Measurements from ENCODE around the gene C15orf39. TPM values are rescaled to one million over a fixed set of nuclear protein-coding genes. Genes with fewer than 3 reads are reported as not detected.

The C15orf39 gene
- total RNA-seq, 1 experiment from 2014 or later: 13.3 TPM

- no peak for DNase-seq (ENCODE audit: unreplicated experiment)
- POLR2A ChIA-PET: no interaction called here
- H3K4me1 Mint-ChIP-seq (ENCODE audit: insufficient read depth, unreplicated experiment): no peaks in the 10 kb centered on the region
- no TSS peak for BruUV-seq (replicated peaks)
- no peaks in the 10 kb centered on the region for H3K27me3 Mint-ChIP-seq (ENCODE audit: insufficient read depth, unreplicated experiment)
- H3K36me3 Mint-ChIP-seq (ENCODE audit: insufficient read depth, unreplicated experiment): no peaks in the 10 kb centered on the region
- intact Hi-C loops (cut with micrococcal nuclease): no loop called here
- H3K9me3 Mint-ChIP-seq (ENCODE audit: unreplicated experiment): no peaks in the 10 kb centered on the region
- no peak overlapping the region for H3K4me3 Mint-ChIP-seq (ENCODE audit: unreplicated experiment)
- no peak overlapping the region for H3K27ac Mint-ChIP-seq (ENCODE audit: low read depth, unreplicated experiment)
- CTCF ChIA-PET: no interaction called here
- TF ChIP-seq CTCF (IDR thresholded peaks at IDR 0.05; ENCODE audit: unreplicated experiment): no peak
Measured at GRCh38 chr15:75188499-75188898, 13.2 kb upstream of the C15orf39 start.

GRCh38 chr15:75191235-75191634 lies 10.4 kb upstream of the C15orf39 start:
- H3K4me3 Mint-ChIP-seq (ENCODE audit: unreplicated experiment): no peak overlapping the region
- POLR2A ChIA-PET: interaction anchor here (2.5 kb wide), 1 partner anchor 9 kb away, joined by 8 read pairs; the partner anchor contains the start of gene C15orf39
- no TSS peak for BruUV-seq (replicated peaks)
- CTCF ChIA-PET: interaction anchor here (0.6 kb wide), 1 partner anchor 139 kb away, joined by 5 read pairs; no protein-coding TSS in a partner anchor
- intact Hi-C loops (cut with micrococcal nuclease): no loop called here
- no peak for DNase-seq (ENCODE audit: unreplicated experiment)
- H3K27me3 Mint-ChIP-seq (ENCODE audit: insufficient read depth, unreplicated experiment): no peaks in the 10 kb centered on the region
- no peaks in the 10 kb centered on the region for H3K36me3 Mint-ChIP-seq (ENCODE audit: insufficient read depth, unreplicated experiment)
- no peaks in the 10 kb centered on the region for H3K9me3 Mint-ChIP-seq (ENCODE audit: unreplicated experiment)
- H3K4me1 Mint-ChIP-seq (ENCODE audit: insufficient read depth, unreplicated experiment): no peaks in the 10 kb centered on the region
- H3K27ac Mint-ChIP-seq (ENCODE audit: low read depth, unreplicated experiment): no peak overlapping the region
- TF ChIP-seq CTCF (IDR thresholded peaks at IDR 0.05; ENCODE audit: unreplicated experiment): no peak

- H3K27me3 Mint-ChIP-seq (ENCODE audit: insufficient read depth, unreplicated experiment): no peaks in the 10 kb centered on the region
- no peaks in the 10 kb centered on the region for H3K4me1 Mint-ChIP-seq (ENCODE audit: insufficient read depth, unreplicated experiment)
- ChIA-PET CTCF (interaction anchor here (0.6 to 0.9 kb wide), 2 partner anchors 15 to 29 kb away, joined by 3 to 4 read pairs; no protein-coding TSS in a partner anchor), POLR2A (interaction anchor here (2.5 kb wide), 1 partner anchor 8 kb away, joined by 8 read pairs; the partner anchor contains the start of gene C15orf39)
- no peaks in the 10 kb centered on the region for H3K36me3 Mint-ChIP-seq (ENCODE audit: insufficient read depth, unreplicated experiment)
- H3K9me3 Mint-ChIP-seq (ENCODE audit: unreplicated experiment): no peaks in the 10 kb centered on the region
- no TSS peak for BruUV-seq (replicated peaks)
- no peak for DNase-seq (ENCODE audit: unreplicated experiment)
- no peak overlapping the region for H3K27ac Mint-ChIP-seq (ENCODE audit: low read depth, unreplicated experiment)
- TF ChIP-seq CTCF (IDR thresholded peaks at IDR 0.05; ENCODE audit: unreplicated experiment): no peak
- no peak overlapping the region for H3K4me3 Mint-ChIP-seq (ENCODE audit: unreplicated experiment)
- intact Hi-C loops (cut with micrococcal nuclease): no loop called here
Measured at GRCh38 chr15:75192307-75192706, 9.4 kb upstream of the C15orf39 start.

- TF ChIP-seq CTCF (IDR thresholded peaks at IDR 0.05; ENCODE audit: unreplicated experiment): no peak
- intact Hi-C loops (cut with micrococcal nuclease): no loop called here
- no peaks in the 10 kb centered on the region for H3K9me3 Mint-ChIP-seq (ENCODE audit: unreplicated experiment)
- ChIA-PET POLR2A (interaction anchor here (0.6 kb wide), 1 partner anchor 252 kb away, joined by 3 read pairs; no protein-coding TSS in a partner anchor), CTCF (no interaction called here)
- no peak for DNase-seq (ENCODE audit: unreplicated experiment)
- H3K27ac Mint-ChIP-seq (ENCODE audit: low read depth, unreplicated experiment): no peak overlapping the region
- no TSS peak for BruUV-seq (replicated peaks)
- no peak overlapping the region for H3K4me3 Mint-ChIP-seq (ENCODE audit: unreplicated experiment)
- H3K27me3 Mint-ChIP-seq (ENCODE audit: insufficient read depth, unreplicated experiment): no peaks in the 10 kb centered on the region
- H3K4me1 Mint-ChIP-seq (ENCODE audit: insufficient read depth, unreplicated experiment): no peaks in the 10 kb centered on the region
- H3K36me3 Mint-ChIP-seq (ENCODE audit: insufficient read depth, unreplicated experiment): no peaks in the 10 kb centered on the region
Measured at GRCh38 chr15:75193272-75193671, 8.4 kb upstream of the C15orf39 start.

All from MCF 10A (cell line).